RWPE2 (cell line): ENCODE measurements around the gene MIAT.

ENCODE experiments used
- ATAC-seq: fragments of 200-7000 bp; cut with Tn5 transposase; 3 replicates; pipeline ENCODE4 v1.9.1; 2021; ENCODE audit warnings: low read depth
- DNase-seq: peaks from one replicate; pipeline ENCODE4 v3.0.0-alpha.2; 2020; ENCODE audit warnings: low spot score
- H3K27ac ChIP-seq: fragments of 450-650 bp; 2 replicates; pipeline ENCODE4 v1.5.1; 2017; ENCODE audit warnings: mild to moderate bottlenecking; ENCODE audit not compliant: poor library complexity, severe bottlenecking
- H3K27me3 ChIP-seq: fragments of 250-450 bp; sonication (Bioruptor Pico); 2 replicates; pipeline ENCODE4 v1.5.1; 2021; ENCODE audit warnings: mild to moderate bottlenecking, moderate library complexity; ENCODE audit not compliant: insufficient read depth, poor library complexity, severe bottlenecking
- H3K36me3 ChIP-seq: fragments of 250-450 bp; sonication (Bioruptor Pico); 2 replicates; pipeline ENCODE4 v1.5.1; 2020; ENCODE audit warnings: low read depth, mild to moderate bottlenecking, moderate library complexity
- H3K4me1 ChIP-seq: fragments of 250-450 bp; sonication (Bioruptor Pico); 2 replicates; pipeline ENCODE4 v1.5.1; 2021; ENCODE audit warnings: mild to moderate bottlenecking, moderate library complexity; ENCODE audit not compliant: insufficient read depth, poor library complexity, severe bottlenecking
- H3K4me3 ChIP-seq: fragments of 250-450 bp; sonication (Bioruptor Pico); 2 replicates; pipeline ENCODE4 v1.5.1; 2021; ENCODE audit warnings: mild to moderate bottlenecking, moderate library complexity; ENCODE audit not compliant: severe bottlenecking
- H3K9me3 ChIP-seq: fragments of 250-450 bp; sonication (Bioruptor Pico); 2 replicates; pipeline ENCODE4 v1.5.1; 2021; ENCODE audit warnings: mild to moderate bottlenecking, moderate library complexity; ENCODE audit not compliant: severe bottlenecking
- TF ChIP-seq, protein P1 (sequence below): fragments of 450-650 bp; IDR thresholded peaks from one replicate; pipeline ENCODE4 v1.5.1; 2017; ENCODE audit warnings: mild to moderate bottlenecking, moderate library complexity; ENCODE audit not compliant: poor library complexity, severe bottlenecking

The MIAT gene

GRCh38 chr22:26725012-26725676, 67.8 kb downstream of the MIAT start:
- DNase-seq (no peak), ATAC-seq (no peak)

More at GRCh38 chr22:26725012-26725676, 67.8 kb downstream of the MIAT start:
- H3K9me3 ChIP-seq: no peaks in the 10 kb centered on the region
- TF ChIP-seq, protein P1, sequence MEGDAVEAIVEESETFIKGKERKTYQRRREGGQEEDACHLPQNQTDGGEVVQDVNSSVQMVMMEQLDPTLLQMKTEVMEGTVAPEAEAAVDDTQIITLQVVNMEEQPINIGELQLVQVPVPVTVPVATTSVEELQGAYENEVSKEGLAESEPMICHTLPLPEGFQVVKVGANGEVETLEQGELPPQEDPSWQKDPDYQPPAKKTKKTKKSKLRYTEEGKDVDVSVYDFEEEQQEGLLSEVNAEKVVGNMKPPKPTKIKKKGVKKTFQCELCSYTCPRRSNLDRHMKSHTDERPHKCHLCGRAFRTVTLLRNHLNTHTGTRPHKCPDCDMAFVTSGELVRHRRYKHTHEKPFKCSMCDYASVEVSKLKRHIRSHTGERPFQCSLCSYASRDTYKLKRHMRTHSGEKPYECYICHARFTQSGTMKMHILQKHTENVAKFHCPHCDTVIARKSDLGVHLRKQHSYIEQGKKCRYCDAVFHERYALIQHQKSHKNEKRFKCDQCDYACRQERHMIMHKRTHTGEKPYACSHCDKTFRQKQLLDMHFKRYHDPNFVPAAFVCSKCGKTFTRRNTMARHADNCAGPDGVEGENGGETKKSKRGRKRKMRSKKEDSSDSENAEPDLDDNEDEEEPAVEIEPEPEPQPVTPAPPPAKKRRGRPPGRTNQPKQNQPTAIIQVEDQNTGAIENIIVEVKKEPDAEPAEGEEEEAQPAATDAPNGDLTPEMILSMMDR: no peak
- no peaks in the 10 kb centered on the region for H3K36me3 ChIP-seq
- H3K4me1 ChIP-seq: peaks cover 6% of the 10 kb centered on the region
- no peak overlapping the region for H3K4me3 ChIP-seq
- H3K27ac ChIP-seq: no peak overlapping the region
- no peaks in the 10 kb centered on the region for H3K27me3 ChIP-seq
